Measurements from ENCODE around the gene SFTA2.
"Not testable (repeated sequence)": the region's sequence is repeated elsewhere in the genome, so short reads cannot be mapped to it uniquely, and the experiment has no call there.

Gene SFTA2

DNA sequence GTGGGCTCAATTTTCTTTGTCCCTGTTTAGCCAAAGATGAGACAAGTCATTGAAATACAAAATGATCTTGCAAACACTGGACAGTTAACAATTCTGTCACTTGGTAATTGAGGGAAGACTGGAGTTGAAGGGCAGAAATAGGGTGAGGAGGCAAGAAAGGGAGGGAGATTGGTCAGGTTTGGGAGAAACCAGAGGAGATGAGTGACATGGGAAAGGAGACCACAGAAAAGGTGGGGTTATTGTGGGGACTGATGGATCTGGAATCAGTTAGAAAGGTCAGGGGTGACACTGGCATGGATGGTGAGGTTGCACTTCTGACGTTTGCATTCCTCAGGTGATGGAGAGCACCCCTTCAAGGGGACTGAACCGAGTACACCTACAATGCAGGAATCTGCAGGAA is 23.3 kb downstream of the SFTA2 start:
- TF ChIP-seq CTCF (IDR thresholded peaks at IDR 0.05): no peak
- H3K4me3 ChIP-seq (ENCODE audit: low read depth, low read length): peak overlapping the region; percentile 92
- peaks cover 5% of the 10 kb centered on the region for H3K79me2 ChIP-seq
- H3K36me3 ChIP-seq (ENCODE audit: control insufficient read depth, insufficient read depth, low read length): no peaks in the 10 kb centered on the region
- H3K4me2 ChIP-seq (ENCODE audit: low read length): peak overlapping the region; percentile 69
- no peaks in the 10 kb centered on the region for H3K27me3 ChIP-seq (ENCODE audit: control insufficient read depth, insufficient read depth, low read length)
- H3K27ac ChIP-seq: no peak overlapping the region
- H2AFZ ChIP-seq: peak overlapping the region; percentile 95
- H3K9me3 ChIP-seq (ENCODE audit: control insufficient read depth, low read length): no peaks in the 10 kb centered on the region
- peaks cover 3% of the 10 kb centered on the region for H3K4me1 ChIP-seq
- H3K9ac ChIP-seq: no peak overlapping the region

- H3K9me3 ChIP-seq (ENCODE audit: control insufficient read depth, low read length): no peaks in the 10 kb centered on the region
- H3K79me2 ChIP-seq: peaks cover 5% of the 10 kb centered on the region
- no peak for TF ChIP-seq CTCF (IDR thresholded peaks at IDR 0.05)
- peak within 1 kb of the TSS; percentile 47 for H3K9ac ChIP-seq
- H3K27me3 ChIP-seq (ENCODE audit: control insufficient read depth, insufficient read depth, low read length): no peaks in the 10 kb centered on the region
- H2AFZ ChIP-seq: peak within 1 kb of the TSS; percentile 95
- H3K36me3 ChIP-seq (ENCODE audit: control insufficient read depth, insufficient read depth, low read length): no peaks in the 10 kb centered on the region
- peak within 1 kb of the TSS; percentile 92 for H3K4me3 ChIP-seq (ENCODE audit: low read depth, low read length)
- peak within 1 kb of the TSS; percentile 69 for H3K4me2 ChIP-seq (ENCODE audit: low read length)
- H3K4me1 ChIP-seq: no peaks in the 10 kb centered on the region
- peak within 1 kb of the TSS; percentile 64 for H3K27ac ChIP-seq
These were observed 24.0 kb downstream of the SFTA2 start, which contains the start of gene GTF2H4 for GRCh38 chr6:30907758-30908591. TSS of gene GTF2H4 (plus strand) at chr6:30908207.

GRCh38 chr6:30907290-30907757 is 24.6 kb downstream of the SFTA2 start:
- H3K4me1 ChIP-seq, H3K9ac ChIP-seq, H3K27ac ChIP-seq: not testable (repeated sequence)

DNA sequence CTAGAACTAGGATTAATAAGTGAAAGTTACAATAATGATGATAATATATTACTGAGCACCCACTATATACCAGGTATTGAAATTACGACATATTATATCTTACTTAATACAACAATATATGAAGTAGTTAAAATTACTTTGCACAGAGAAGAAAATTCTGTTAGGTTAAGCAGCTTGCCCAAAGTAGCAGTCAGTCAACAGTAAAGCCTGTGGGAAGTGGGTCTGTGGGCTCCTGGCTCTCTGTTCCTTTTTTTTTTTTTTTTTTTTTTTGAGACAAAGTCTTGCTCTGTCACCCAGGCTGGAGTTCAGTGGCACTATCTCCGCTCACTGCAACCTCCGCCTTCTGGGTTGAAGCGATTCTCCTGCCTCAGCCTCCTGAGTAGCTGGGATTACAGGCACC is 28.7 kb downstream of the SFTA2 start:
- Histone ChIP-seq H3K4me1 (no peaks in the 10 kb centered on the region), H3K36me3 (ENCODE audit: control insufficient read depth, insufficient read depth, low read length) (no peaks in the 10 kb centered on the region), H3K27me3 (ENCODE audit: control insufficient read depth, insufficient read depth, low read length) (no peaks in the 10 kb centered on the region), H3K9me3 (ENCODE audit: control insufficient read depth, low read length) (no peaks in the 10 kb centered on the region), H2AFZ (no peak overlapping the region), H3K9ac (no peak overlapping the region), H3K4me2 (ENCODE audit: low read length) (no peak overlapping the region), H3K27ac (no peak overlapping the region), H3K79me2 (peaks cover 2% of the 10 kb centered on the region), H3K4me3 (ENCODE audit: low read depth, low read length) (no peak overlapping the region)
- no peak for TF ChIP-seq CTCF (IDR thresholded peaks at IDR 0.05)

More at GRCh38 chr6:30907290-30907757, 24.6 kb downstream of the SFTA2 start:
- H3K4me3 ChIP-seq (ENCODE audit: low read depth, low read length): peak overlapping the region; percentile 92
- H3K27me3 ChIP-seq (ENCODE audit: control insufficient read depth, insufficient read depth, low read length); H3K36me3 ChIP-seq (ENCODE audit: control insufficient read depth, insufficient read depth, low read length); H3K9me3 ChIP-seq (ENCODE audit: control insufficient read depth, low read length); H3K79me2 ChIP-seq: not testable (repeated sequence)
- peak overlapping the region; percentile 55 for H3K4me2 ChIP-seq (ENCODE audit: low read length)
- peak overlapping the region; percentile 95 for H2AFZ ChIP-seq

GRCh38 chr6:30902709-30903108 is 29.3 kb downstream of the SFTA2 start:
- no peaks in the 10 kb centered on the region for H3K4me1 ChIP-seq
- TF ChIP-seq CTCF (IDR thresholded peaks at IDR 0.05): no peak
- no peak overlapping the region for H3K27ac ChIP-seq
- H2AFZ ChIP-seq: no peak overlapping the region
- H3K4me2 ChIP-seq (ENCODE audit: low read length): no peak overlapping the region
- H3K4me3 ChIP-seq (ENCODE audit: low read depth, low read length): no peak overlapping the region
- no peak overlapping the region for H3K9ac ChIP-seq
- no peaks in the 10 kb centered on the region for H3K36me3 ChIP-seq (ENCODE audit: control insufficient read depth, insufficient read depth, low read length)
- no peaks in the 10 kb centered on the region for H3K9me3 ChIP-seq (ENCODE audit: control insufficient read depth, low read length)
- H3K27me3 ChIP-seq (ENCODE audit: control insufficient read depth, insufficient read depth, low read length): no peaks in the 10 kb centered on the region
- H3K79me2 ChIP-seq: no peaks in the 10 kb centered on the region

DNA sequence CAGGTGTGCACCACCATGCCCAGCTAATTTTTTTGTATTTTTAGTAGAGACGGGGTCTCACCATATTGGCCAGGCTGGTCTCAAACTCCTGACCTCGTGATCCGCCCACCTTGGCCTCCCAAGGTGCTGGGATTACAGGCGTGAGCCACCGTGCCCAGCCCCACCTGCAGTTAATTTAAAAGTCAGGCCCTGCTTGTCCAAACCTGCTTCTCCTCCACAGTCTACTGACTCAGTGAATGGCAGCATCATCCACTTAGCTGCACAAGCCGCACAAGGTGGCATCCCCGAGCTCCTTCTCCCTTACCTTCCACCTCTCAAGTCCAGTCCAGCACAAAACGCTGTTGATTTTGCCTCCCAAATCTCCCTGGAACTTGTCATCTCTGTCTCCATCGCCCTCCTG is 29.8 kb downstream of the SFTA2 start:
- H3K4me1 ChIP-seq; H3K9ac ChIP-seq; H3K27me3 ChIP-seq (ENCODE audit: control insufficient read depth, insufficient read depth, low read length); H3K4me3 ChIP-seq (ENCODE audit: low read depth, low read length); H3K27ac ChIP-seq; H3K4me2 ChIP-seq (ENCODE audit: low read length); H3K9me3 ChIP-seq (ENCODE audit: control insufficient read depth, low read length); H3K79me2 ChIP-seq; H3K36me3 ChIP-seq (ENCODE audit: control insufficient read depth, insufficient read depth, low read length); H2AFZ ChIP-seq: not testable (repeated sequence)

Data from parathyroid adenoma (tissue), 2 donors.